K562 (cell line): ENCODE results near the gene AGPAT3. TPM values are rescaled to one million over a fixed set of nuclear protein-coding genes. Genes with fewer than 3 reads are reported as not detected.

Experiments
- ATAC-seq: fragments of 200-7000 bp; cut with Tn5 transposase; 3 replicates; pipeline ENCODE4 v1.9.1; 2020; ENCODE audit warnings: moderate library complexity
- BruUV-seq: library from RNA; stranded (reverse); fragments of 400-500 nt; replicated peaks from 2 replicates; lab custom pipeline; 2021; lab: Mats Ljungman, UMichigan
- CTCF ChIA-PET: fragments of 300-600 bp; formaldehyde crosslinking; extraction: SDS; loops from one replicate; lab custom pipeline; 2021; ENCODE audit warnings: low intra/inter-chr PET ratio; lab: Yijun Ruan, JAX
- POLR2A ChIA-PET: fragments of 300-600, 350-650 bp; sonication (Branson Sonifier 250); formaldehyde crosslinking; extraction: SDS; loops from one replicate; lab custom pipeline; 2021; ENCODE audit warnings: antibody characterized with exemption, inconsistent platforms; lab: Yijun Ruan, JAX
- DNase-seq, 4 experiments: peaks; one replicate each; pipeline versions ENCODE4 v3.0.0 to v3.0.0-alpha.2; 2011 to 2018; ENCODE audit warnings: low spot score in 3 of 4, mixed read lengths in 3 of 4; ENCODE audit errors: extremely low read depth in 1 of 4
- FAIRE-seq: peaks from 2 replicates; lab custom pipeline; 2011; peaks lifted over from hg19 to GRCh38; lab: Jason Lieb, UNC
- H2AFZ ChIP-seq: 2 replicates; pipeline ENCODE4 v1.6.0; 2011; ENCODE audit warnings: low read depth, low read length, control low read depth, inconsistent platforms
- H3K27ac ChIP-seq: fragments of 200-600 bp; 3 replicates; pipeline ENCODE4 v1.8.0; 2011; ENCODE audit warnings: low read depth, mild to moderate bottlenecking, control low read depth, inconsistent platforms, low read length, moderate library complexity, mixed read lengths; ENCODE audit errors: extremely low read depth
- H3K27me3 ChIP-seq, 2 experiments: fragments of 300-600 bp in 1 of 2; 2 replicates in 1 of 2; 3 replicates in 1 of 2; pipeline versions ENCODE4 v1.6.0 to v1.8.0; 2011; ENCODE audit warnings: inconsistent platforms in 2 of 2, low read length in 2 of 2, mild to moderate bottlenecking in 1 of 2, mixed read lengths in 1 of 2, moderate library complexity in 1 of 2; ENCODE audit not compliant: control insufficient read depth in 2 of 2, insufficient read depth in 2 of 2
- H3K36me3 ChIP-seq: fragments of 300-600 bp; 3 replicates; pipeline ENCODE4 v1.8.0; 2011; ENCODE audit warnings: mild to moderate bottlenecking, low read length, inconsistent platforms; ENCODE audit not compliant: control insufficient read depth, insufficient read depth
- H3K4me1 ChIP-seq, 2 experiments: fragments of 200-600 bp in 1 of 2; replicated peaks in 1 of 2; 2 replicates in 1 of 2; 3 replicates in 1 of 2; pipeline versions ENCODE4 v1.5.1 to v1.8.0; 2011; ENCODE audit warnings: inconsistent platforms in 2 of 2, low read length in 2 of 2, mild to moderate bottlenecking in 1 of 2, mixed read lengths in 1 of 2, moderate library complexity in 1 of 2; ENCODE audit not compliant: control insufficient read depth in 2 of 2, insufficient read depth in 2 of 2
- H3K4me2 ChIP-seq: 2 replicates; pipeline ENCODE4 v1.6.1; 2011; ENCODE audit warnings: low read length, control low read depth, inconsistent platforms, mixed read lengths; ENCODE audit not compliant: insufficient read depth
- H3K4me3 ChIP-seq: fragments of 200-600 bp; sonication (generic), shearing (Covaris generic); 2 replicates; pipeline ENCODE4 v1.5.1; 2016; ENCODE audit warnings: control low read depth, inconsistent platforms
- H3K79me2 ChIP-seq: fragments of 200-600 bp; 3 replicates; pipeline ENCODE4 v1.8.0; 2011; ENCODE audit warnings: low read length, inconsistent platforms; ENCODE audit not compliant: control insufficient read depth, insufficient read depth
- H3K9ac ChIP-seq, 2 experiments: 2 replicates each; pipeline versions ENCODE4 v1.6.0 to v1.6.1; 2011; ENCODE audit warnings: low read depth in 2 of 2, low read length in 2 of 2, control low read depth in 1 of 2, inconsistent platforms in 1 of 2, mild to moderate bottlenecking in 1 of 2, mixed read lengths in 1 of 2; ENCODE audit not compliant: insufficient read depth in 1 of 2
- H3K9me1 ChIP-seq: one replicate; pipeline ENCODE4 v1.6.0; 2011; ENCODE audit warnings: inconsistent platforms, mild to moderate bottlenecking, low read length, moderate library complexity; ENCODE audit not compliant: control insufficient read depth, insufficient read depth
- H3K9me3 ChIP-seq: replicated peaks from 2 replicates; pipeline ENCODE4 v1.5.1; 2011; ENCODE audit warnings: low read depth, low read length, inconsistent platforms; ENCODE audit not compliant: control insufficient read depth, insufficient read depth
- H4K20me1 ChIP-seq: replicated peaks from 2 replicates; pipeline ENCODE4 v1.6.1; 2011; ENCODE audit warnings: low read length, inconsistent platforms, mixed read lengths; ENCODE audit not compliant: control insufficient read depth, insufficient read depth
- SMARCA4 ChIP-seq: fragments of 450-650 bp; IDR thresholded peaks from 2 replicates; pipeline ENCODE4 v1.6.1; 2016
- WGBS: fragments of 100-300 bp; shearing (Covaris generic); methylation state at CpG from one replicate; pipeline ENCODE4 v1.1.6; 2016; ENCODE audit warnings: low coverage, mixed read lengths; ENCODE audit not compliant: insufficient coverage; ENCODE audit errors: missing lambda C conversion rate; 5-methylcytosine and 5-hydroxymethylcytosine counted together
- in situ Hi-C: fragments of 300-500 bp; cut with MboI; formaldehyde crosslinking; loops from 4 replicates; pipeline ENCODE4 v1.15.0; 2018; ENCODE audit warnings: inconsistent platforms, mixed read lengths
- intact Hi-C: fragments of 100-400 bp; cut with micrococcal nuclease; formaldehyde crosslinking; loops from 2 replicates; pipeline ENCODE4 v1.14.2; 2022
- polyA plus RNA-seq, 8 experiments: library from polyadenylated mRNA; depleted of rRNA in 4 of 8; stranded (reverse) in 5 of 8; unstranded in 3 of 8; fragments of >200 nt; fragmentation: Nextera tagmentation in 2 of 8; fragmentation: Illumina TruSeq in 1 of 8; extraction: Ambion mirVana in 2 of 8; extraction: Trizol in 1 of 8; gene quantifications; 2 replicates each; pipeline versions ENCODE4 v1.2.1 to v1.2.3, GENCODE V29; 2011 to 2014; ENCODE audit warnings: inconsistent platforms in 1 of 8, missing spikeins in 1 of 8
- total RNA-seq, 7 experiments: library from RNA; depleted of rRNA in 6 of 7; stranded (reverse); fragments of >200 nt in 6 of 7; fragmentation: Illumina TruSeq in 2 of 7; extraction: Trizol in 2 of 7; gene quantifications; 2 replicates each; pipeline versions ENCODE4 v1.2.1 to v1.2.3, GENCODE V29; 2011 to 2021; ENCODE audit warnings: low replicate concordance in 1 of 7
- TF ChIP-seq, protein P1 (sequence below), 3 experiments: IDR thresholded peaks in 2 of 3; conservative IDR thresholded peaks in 1 of 3; 2 replicates each; pipeline ENCODE4 v1.5.1; 2011 to 2012; ENCODE audit warnings: low read length in 3 of 3, mild to moderate bottlenecking in 3 of 3, control low read depth in 2 of 3, improper control_type of control experiment in 1 of 3, inconsistent platforms in 1 of 3, low read depth in 1 of 3, mixed read lengths in 1 of 3, moderate library complexity in 1 of 3; ENCODE audit not compliant: insufficient read depth in 2 of 3

Gene AGPAT3
- total and polyA plus RNA-seq, 9 of the 15 experiments (the other 6 are each of a cell fraction or from before 2014, with no cell fraction given), result 1.5 to 88.4 (median 35.7) TPM

DNA sequence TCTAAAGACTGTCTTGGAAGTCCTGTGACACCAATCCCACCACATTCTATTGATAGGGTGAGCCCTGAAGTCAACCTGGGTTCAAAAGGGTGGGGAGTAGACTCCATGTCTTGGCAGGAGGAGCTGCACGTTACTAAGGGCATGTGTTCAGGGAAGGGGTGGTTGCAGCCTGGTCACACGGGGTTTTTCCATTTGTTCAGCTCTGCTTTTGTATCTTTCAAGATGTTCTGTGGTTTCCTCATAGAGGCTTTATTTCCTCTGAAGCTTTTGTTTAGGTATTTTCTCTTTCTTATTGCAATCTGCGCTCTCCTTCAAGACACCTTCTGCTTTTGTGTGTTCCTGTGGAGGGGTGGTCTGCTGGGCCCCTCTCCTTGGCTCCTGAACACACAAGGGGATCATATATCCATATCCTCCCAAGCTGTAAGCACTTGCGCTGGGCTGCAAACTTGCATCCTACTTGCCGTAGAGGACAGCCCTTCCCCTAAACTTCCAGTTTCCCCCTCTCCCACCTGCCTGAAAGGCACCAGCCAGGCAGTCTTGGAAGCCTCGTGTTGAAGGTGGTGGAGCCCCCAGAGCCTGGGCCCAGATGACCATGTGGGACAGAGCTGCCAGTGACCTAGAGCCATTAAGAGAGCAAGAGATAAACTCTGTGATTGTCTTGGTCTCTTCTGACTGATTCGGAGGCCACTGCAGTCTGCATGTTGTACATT, 84.6 kb downstream of the AGPAT3 start:
- 72% methylated on average over 7 of the region's 7 CpGs for WGBS
- no peak overlapping the region for H3K27ac ChIP-seq
- no peaks in the 10 kb centered on the region for H3K27me3 ChIP-seq
- no peak overlapping the region for H3K4me3 ChIP-seq
- peaks cover 13% of the 10 kb centered on the region; the same call in 2 of the 3 replicates for H3K36me3 ChIP-seq
- H3K4me1 ChIP-seq, result peaks cover 11 to 51% of the 10 kb centered on the region in 2 experiments; a peak in 4 of 5 replicates
- ChIA-PET CTCF (no interaction called here), POLR2A (interaction anchor here (0.6 to 0.7 kb wide), 3 partner anchors 124 to 634 kb away, joined by 3 to 4 read pairs (median 3); no protein-coding TSS in a partner anchor)
- H3K9me1 ChIP-seq, result peaks cover 4% of the 10 kb centered on the region
- peaks cover 40% of the 10 kb centered on the region for H4K20me1 ChIP-seq
- peaks cover 18% of the 10 kb centered on the region for H3K79me2 ChIP-seq
- no peak overlapping the region for H2AFZ ChIP-seq
- TF ChIP-seq SMARCA4, result no peak
- TF ChIP-seq, protein P1, sequence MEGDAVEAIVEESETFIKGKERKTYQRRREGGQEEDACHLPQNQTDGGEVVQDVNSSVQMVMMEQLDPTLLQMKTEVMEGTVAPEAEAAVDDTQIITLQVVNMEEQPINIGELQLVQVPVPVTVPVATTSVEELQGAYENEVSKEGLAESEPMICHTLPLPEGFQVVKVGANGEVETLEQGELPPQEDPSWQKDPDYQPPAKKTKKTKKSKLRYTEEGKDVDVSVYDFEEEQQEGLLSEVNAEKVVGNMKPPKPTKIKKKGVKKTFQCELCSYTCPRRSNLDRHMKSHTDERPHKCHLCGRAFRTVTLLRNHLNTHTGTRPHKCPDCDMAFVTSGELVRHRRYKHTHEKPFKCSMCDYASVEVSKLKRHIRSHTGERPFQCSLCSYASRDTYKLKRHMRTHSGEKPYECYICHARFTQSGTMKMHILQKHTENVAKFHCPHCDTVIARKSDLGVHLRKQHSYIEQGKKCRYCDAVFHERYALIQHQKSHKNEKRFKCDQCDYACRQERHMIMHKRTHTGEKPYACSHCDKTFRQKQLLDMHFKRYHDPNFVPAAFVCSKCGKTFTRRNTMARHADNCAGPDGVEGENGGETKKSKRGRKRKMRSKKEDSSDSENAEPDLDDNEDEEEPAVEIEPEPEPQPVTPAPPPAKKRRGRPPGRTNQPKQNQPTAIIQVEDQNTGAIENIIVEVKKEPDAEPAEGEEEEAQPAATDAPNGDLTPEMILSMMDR (IDR thresholded peaks at IDR 0.05 in 2 of 3, conservative IDR thresholded peaks at IDR 0.05 in 1 of 3; ENCODE audit: insufficient read depth in 2 of 3, low read depth in 1 of 3, low read length in 3 of 3), result 0 out of 6 replicates have a peak, but pooled peaks of 1 of the 3 experiments have one; percentile 16
- intact Hi-C loops (no loop called here), in situ Hi-C loops (no loop called here)
- BruUV-seq, result no TSS peak
- FAIRE-seq (peak; percentile 23), DNase-seq (peak in 1 of 4 experiments; percentile 36), ATAC-seq (no peak; the same call in 2 of the 3 replicates)
- peak overlapping the region in 1 of 2 experiments; percentile 58; a peak in 1 of 4 replicates for H3K9ac ChIP-seq
- no peak overlapping the region for H3K4me2 ChIP-seq
- no peaks in the 10 kb centered on the region for H3K9me3 ChIP-seq
